OCI-LY3 (cell line): ENCODE data around the gene ZNF765.

Experiments
- EZH2phosphoT487 ChIP-seq: fragments of 200-600 bp; shearing (Covaris generic); IDR thresholded peaks from 2 replicates; pipeline ENCODE4 v1.6.1; 2018; ENCODE audit warnings: antibody characterized with exemption, mixed run types, low read depth
- TF ChIP-seq, protein P1 (sequence below): fragments of 200-600, 300-600 bp; sonication (generic); IDR thresholded peaks from 2 replicates; pipeline ENCODE4 v1.5.1; 2014; ENCODE audit warnings: antibody characterized with exemption, low read length, low read depth

DNA sequence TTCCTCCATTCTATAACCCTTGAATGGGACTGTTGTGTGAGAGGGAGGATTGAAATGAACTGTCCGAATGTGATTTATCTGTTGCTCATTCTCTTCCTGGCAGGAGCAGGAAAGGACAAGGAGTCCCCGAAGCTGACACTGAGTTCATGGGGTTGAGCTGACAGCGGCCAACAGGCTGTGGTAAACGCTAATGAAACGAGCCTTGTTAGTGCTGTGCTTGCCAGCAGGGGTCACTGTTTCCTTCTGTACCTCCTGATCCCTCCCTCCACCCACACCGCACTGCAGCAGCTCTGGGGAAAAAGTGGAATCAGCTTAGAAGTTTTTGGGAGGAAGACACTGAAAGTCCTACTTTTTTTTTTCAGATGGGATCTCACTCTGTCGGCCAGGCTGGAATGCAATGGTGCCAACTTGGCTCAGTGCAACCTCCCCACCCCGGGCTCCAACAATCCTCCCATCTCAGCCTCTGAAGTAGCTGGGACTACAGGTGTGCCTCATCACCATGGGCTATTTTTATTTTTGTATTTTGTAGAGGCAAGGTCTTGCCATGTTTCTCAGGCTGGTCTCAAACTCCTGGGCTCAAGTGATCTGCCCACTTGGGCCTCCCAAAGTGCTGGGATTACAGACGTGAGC, 30.1 kb downstream of the ZNF765 start:
- TF ChIP-seq, protein P1, sequence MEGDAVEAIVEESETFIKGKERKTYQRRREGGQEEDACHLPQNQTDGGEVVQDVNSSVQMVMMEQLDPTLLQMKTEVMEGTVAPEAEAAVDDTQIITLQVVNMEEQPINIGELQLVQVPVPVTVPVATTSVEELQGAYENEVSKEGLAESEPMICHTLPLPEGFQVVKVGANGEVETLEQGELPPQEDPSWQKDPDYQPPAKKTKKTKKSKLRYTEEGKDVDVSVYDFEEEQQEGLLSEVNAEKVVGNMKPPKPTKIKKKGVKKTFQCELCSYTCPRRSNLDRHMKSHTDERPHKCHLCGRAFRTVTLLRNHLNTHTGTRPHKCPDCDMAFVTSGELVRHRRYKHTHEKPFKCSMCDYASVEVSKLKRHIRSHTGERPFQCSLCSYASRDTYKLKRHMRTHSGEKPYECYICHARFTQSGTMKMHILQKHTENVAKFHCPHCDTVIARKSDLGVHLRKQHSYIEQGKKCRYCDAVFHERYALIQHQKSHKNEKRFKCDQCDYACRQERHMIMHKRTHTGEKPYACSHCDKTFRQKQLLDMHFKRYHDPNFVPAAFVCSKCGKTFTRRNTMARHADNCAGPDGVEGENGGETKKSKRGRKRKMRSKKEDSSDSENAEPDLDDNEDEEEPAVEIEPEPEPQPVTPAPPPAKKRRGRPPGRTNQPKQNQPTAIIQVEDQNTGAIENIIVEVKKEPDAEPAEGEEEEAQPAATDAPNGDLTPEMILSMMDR = peak; percentile 57
- TF ChIP-seq EZH2phosphoT487 = no peak
